WTC11 (cell line): ENCODE results near the gene MORN1. TPM values are rescaled to one million over a fixed set of nuclear protein-coding genes. Genes with fewer than 3 reads are reported as not detected.

Experiments
- ATAC-seq: fragments of 200-7000 bp; cut with Tn5 transposase; 2 replicates; pipeline ENCODE4 v1.10.0; 2021; ENCODE audit warnings: mild to moderate bottlenecking, moderate library complexity
- CTCF ChIA-PET: fragments of 300-600 bp; sonication (Branson Sonifier 250); formaldehyde crosslinking; loops from one replicate; lab custom pipeline; 2021; ENCODE audit warnings: antibody characterized with exemption; lab: Charles Lee
- POLR2A ChIA-PET: fragments of 350-600 bp; sonication (Branson Sonifier 250); formaldehyde crosslinking; loops from one replicate; lab custom pipeline; 2021; ENCODE audit warnings: antibody characterized with exemption; lab: Charles Lee
- DNase-seq: peaks from one replicate; pipeline ENCODE4 v3.0.0; 2021; ENCODE audit warnings: low spot score
- H3K27ac Mint-ChIP-seq: 2 replicates; pipeline ENCODE4 v1.8.0; 2021; ENCODE audit warnings: mixed read lengths
- H3K27me3 Mint-ChIP-seq: 2 replicates; pipeline ENCODE4 v1.8.0; 2021; ENCODE audit warnings: low read depth, mild to moderate bottlenecking, moderate library complexity, mixed read lengths
- H3K36me3 Mint-ChIP-seq: 2 replicates; pipeline ENCODE4 v1.8.0; 2021; ENCODE audit warnings: mixed read lengths
- H3K4me1 Mint-ChIP-seq: 2 replicates; pipeline ENCODE4 v1.8.0; 2022; ENCODE audit warnings: mixed read lengths
- H3K4me3 Mint-ChIP-seq: 2 replicates; pipeline ENCODE4 v1.8.0; 2021; ENCODE audit warnings: mild to moderate bottlenecking, moderate library complexity, mixed read lengths
- H3K9me3 Mint-ChIP-seq: 2 replicates; pipeline ENCODE4 v1.8.0; 2021; ENCODE audit warnings: mixed read lengths
- AFF4 ChIP-seq: sonication (generic); formaldehyde crosslinking; IDR thresholded peaks from 2 replicates; pipeline ENCODE4 v1.8.1; 2023; ENCODE audit warnings: mild to moderate bottlenecking, missing genetic modification reagents, borderline replicate concordance
- CBFB ChIP-seq: sonication (generic); formaldehyde crosslinking; IDR thresholded peaks from 2 replicates; pipeline ENCODE4 v1.8.1; 2022; ENCODE audit warnings: mild to moderate bottlenecking, low read depth, missing genetic modification reagents
- FOXK1 ChIP-seq: sonication (generic); formaldehyde crosslinking; IDR thresholded peaks from 2 replicates; pipeline ENCODE4 v1.8.0; 2022; ENCODE audit warnings: mild to moderate bottlenecking, moderate library complexity, missing genetic modification reagents
- KAT7 ChIP-seq: sonication (generic); formaldehyde crosslinking; IDR thresholded peaks from 2 replicates; pipeline ENCODE4 v1.8.1; 2023; ENCODE audit warnings: missing genetic modification reagents, mild to moderate bottlenecking, borderline replicate concordance
- NFYB ChIP-seq: sonication (generic); formaldehyde crosslinking; conservative IDR thresholded peaks from 2 replicates; pipeline ENCODE4 v1.8.0; 2022; ENCODE audit warnings: low read depth, missing genetic modification reagents
- NR3C1 ChIP-seq: sonication (generic); formaldehyde crosslinking; conservative IDR thresholded peaks from 2 replicates; pipeline ENCODE4 v1.8.1; 2023; ENCODE audit warnings: low read depth, mild to moderate bottlenecking, missing genetic modification reagents
- ZNF263 ChIP-seq: sonication (generic); formaldehyde crosslinking; IDR thresholded peaks from 2 replicates; pipeline ENCODE4 v1.8.1; 2022; ENCODE audit warnings: low read depth, mild to moderate bottlenecking, moderate library complexity, missing genetic modification reagents
- ZNF317 ChIP-seq: sonication (generic); formaldehyde crosslinking; IDR thresholded peaks from 2 replicates; pipeline ENCODE4 v1.8.1; 2023; ENCODE audit warnings: low read depth, mild to moderate bottlenecking, moderate library complexity, missing genetic modification reagents, borderline replicate concordance
- total RNA-seq: library from RNA; stranded (reverse); gene quantifications from 3 replicates; pipeline ENCODE4 v1.2.3, GENCODE V29; 2021
- TF ChIP-seq, protein P1 (sequence below): fragments of 250-450 bp; sonication (Bioruptor Pico); IDR thresholded peaks from 2 replicates; pipeline ENCODE4 v2.1.2; 2022; ENCODE audit warnings: mild to moderate bottlenecking, moderate library complexity
- TF ChIP-seq, protein P2 (sequence below): sonication (generic); formaldehyde crosslinking; IDR thresholded peaks from 2 replicates; pipeline ENCODE4 v1.8.0; 2022; ENCODE audit warnings: mild to moderate bottlenecking, missing genetic modification reagents
- TF ChIP-seq, protein P3 (sequence below): fragments of 250-450 bp; sonication (Bioruptor Pico); IDR thresholded peaks from 2 replicates; pipeline ENCODE4 v1.9.0; 2021; ENCODE audit warnings: mild to moderate bottlenecking, borderline replicate concordance
- TF ChIP-seq, protein P4 (sequence below): fragments of 250-450 bp; sonication (Bioruptor Pico); IDR thresholded peaks from 2 replicates; pipeline ENCODE4 v1.9.0; 2021; ENCODE audit warnings: mild to moderate bottlenecking
- TF ChIP-seq, protein P5 (sequence below): fragments of 250-450 bp; sonication (Bioruptor Pico); conservative IDR thresholded peaks from 2 replicates; pipeline ENCODE4 v1.9.0; 2021; ENCODE audit warnings: mild to moderate bottlenecking

The MORN1 gene
- total RNA-seq, 1 experiment from 2014 or later: 14.5 TPM

- TF ChIP-seq AFF4 (CRISPR knock-in tag): no peak
- no peak for TF ChIP-seq CBFB
- TF ChIP-seq, protein P1, sequence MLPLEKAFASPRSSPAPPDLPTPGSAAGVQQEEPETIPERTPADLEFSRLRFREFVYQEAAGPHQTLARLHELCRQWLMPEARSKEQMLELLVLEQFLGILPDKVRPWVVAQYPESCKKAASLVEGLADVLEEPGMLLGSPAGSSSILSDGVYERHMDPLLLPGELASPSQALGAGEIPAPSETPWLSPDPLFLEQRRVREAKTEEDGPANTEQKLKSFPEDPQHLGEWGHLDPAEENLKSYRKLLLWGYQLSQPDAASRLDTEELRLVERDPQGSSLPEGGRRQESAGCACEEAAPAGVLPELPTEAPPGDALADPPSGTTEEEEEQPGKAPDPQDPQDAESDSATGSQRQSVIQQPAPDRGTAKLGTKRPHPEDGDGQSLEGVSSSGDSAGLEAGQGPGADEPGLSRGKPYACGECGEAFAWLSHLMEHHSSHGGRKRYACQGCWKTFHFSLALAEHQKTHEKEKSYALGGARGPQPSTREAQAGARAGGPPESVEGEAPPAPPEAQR (CRISPR knock-in tag): no peak
- TF ChIP-seq, protein P2, sequence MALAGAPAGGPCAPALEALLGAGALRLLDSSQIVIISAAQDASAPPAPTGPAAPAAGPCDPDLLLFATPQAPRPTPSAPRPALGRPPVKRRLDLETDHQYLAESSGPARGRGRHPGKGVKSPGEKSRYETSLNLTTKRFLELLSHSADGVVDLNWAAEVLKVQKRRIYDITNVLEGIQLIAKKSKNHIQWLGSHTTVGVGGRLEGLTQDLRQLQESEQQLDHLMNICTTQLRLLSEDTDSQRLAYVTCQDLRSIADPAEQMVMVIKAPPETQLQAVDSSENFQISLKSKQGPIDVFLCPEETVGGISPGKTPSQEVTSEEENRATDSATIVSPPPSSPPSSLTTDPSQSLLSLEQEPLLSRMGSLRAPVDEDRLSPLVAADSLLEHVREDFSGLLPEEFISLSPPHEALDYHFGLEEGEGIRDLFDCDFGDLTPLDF (CRISPR knock-in tag): no peak
These were observed 36.6 kb downstream of the MORN1 start (continued) for GRCh38 chr1:2354511-2355372.

DNA sequence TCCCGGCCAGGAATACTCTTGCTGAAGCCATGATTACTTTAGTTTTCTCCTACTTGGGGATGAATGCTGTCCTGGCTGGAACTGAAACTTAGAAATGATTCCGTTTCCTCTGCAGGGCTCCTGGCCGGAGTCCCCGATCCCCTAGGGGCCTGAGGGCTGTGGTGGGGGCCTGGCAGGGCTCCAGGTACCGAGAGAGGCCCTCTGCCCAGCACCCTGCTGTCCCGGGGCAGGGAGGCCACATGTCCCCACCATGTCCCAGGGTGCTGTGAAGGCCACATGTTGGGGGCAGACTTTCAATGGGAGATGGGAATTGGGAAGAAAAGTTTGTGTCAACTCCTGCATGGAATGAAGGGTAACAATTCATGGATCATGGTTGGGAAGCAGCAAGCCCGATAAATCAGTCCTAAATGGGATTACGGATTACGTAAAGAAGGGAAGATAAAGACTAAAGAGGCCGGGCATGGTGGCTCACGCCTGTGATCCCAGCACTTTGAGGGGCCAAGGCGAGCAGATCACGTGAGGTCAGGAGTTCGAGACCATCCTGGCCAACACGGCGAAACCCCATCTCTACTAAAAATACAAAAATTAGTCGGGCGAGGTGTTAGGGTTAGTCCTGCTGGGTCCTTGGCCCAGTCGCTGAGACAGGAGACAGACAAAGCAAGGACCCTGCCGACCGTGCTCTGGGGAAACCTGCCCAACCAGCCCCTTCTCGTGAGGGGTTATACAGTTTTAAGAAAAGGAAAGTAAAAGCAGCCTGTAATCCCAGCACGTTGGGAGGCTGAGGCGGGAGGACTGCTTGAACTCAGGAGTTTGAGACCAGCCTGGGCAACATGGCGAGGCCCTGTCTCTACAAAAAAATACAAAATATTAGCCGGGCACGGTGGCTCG lies 37.6 kb downstream of the MORN1 start:
- Mint-ChIP-seq H3K36me3 (no peaks in the 10 kb centered on the region), H3K9me3 (no peaks in the 10 kb centered on the region), H3K4me1 (no peaks in the 10 kb centered on the region), H3K27ac (peak overlapping the region; percentile 58; the same call in 1 of the 2 replicates), H3K4me3 (no peak overlapping the region), H3K27me3 (no peaks in the 10 kb centered on the region)
- no peak for ATAC-seq
- DNase-seq: no peak
- CTCF ChIA-PET: no interaction called here
- POLR2A ChIA-PET: no interaction called here
- TF ChIP-seq, protein P3, sequence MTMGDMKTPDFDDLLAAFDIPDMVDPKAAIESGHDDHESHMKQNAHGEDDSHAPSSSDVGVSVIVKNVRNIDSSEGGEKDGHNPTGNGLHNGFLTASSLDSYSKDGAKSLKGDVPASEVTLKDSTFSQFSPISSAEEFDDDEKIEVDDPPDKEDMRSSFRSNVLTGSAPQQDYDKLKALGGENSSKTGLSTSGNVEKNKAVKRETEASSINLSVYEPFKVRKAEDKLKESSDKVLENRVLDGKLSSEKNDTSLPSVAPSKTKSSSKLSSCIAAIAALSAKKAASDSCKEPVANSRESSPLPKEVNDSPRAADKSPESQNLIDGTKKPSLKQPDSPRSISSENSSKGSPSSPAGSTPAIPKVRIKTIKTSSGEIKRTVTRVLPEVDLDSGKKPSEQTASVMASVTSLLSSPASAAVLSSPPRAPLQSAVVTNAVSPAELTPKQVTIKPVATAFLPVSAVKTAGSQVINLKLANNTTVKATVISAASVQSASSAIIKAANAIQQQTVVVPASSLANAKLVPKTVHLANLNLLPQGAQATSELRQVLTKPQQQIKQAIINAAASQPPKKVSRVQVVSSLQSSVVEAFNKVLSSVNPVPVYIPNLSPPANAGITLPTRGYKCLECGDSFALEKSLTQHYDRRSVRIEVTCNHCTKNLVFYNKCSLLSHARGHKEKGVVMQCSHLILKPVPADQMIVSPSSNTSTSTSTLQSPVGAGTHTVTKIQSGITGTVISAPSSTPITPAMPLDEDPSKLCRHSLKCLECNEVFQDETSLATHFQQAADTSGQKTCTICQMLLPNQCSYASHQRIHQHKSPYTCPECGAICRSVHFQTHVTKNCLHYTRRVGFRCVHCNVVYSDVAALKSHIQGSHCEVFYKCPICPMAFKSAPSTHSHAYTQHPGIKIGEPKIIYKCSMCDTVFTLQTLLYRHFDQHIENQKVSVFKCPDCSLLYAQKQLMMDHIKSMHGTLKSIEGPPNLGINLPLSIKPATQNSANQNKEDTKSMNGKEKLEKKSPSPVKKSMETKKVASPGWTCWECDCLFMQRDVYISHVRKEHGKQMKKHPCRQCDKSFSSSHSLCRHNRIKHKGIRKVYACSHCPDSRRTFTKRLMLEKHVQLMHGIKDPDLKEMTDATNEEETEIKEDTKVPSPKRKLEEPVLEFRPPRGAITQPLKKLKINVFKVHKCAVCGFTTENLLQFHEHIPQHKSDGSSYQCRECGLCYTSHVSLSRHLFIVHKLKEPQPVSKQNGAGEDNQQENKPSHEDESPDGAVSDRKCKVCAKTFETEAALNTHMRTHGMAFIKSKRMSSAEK (CRISPR knock-in tag): no peak
- TF ChIP-seq NR3C1 (CRISPR knock-in tag): no peak
- TF ChIP-seq, protein P4, sequence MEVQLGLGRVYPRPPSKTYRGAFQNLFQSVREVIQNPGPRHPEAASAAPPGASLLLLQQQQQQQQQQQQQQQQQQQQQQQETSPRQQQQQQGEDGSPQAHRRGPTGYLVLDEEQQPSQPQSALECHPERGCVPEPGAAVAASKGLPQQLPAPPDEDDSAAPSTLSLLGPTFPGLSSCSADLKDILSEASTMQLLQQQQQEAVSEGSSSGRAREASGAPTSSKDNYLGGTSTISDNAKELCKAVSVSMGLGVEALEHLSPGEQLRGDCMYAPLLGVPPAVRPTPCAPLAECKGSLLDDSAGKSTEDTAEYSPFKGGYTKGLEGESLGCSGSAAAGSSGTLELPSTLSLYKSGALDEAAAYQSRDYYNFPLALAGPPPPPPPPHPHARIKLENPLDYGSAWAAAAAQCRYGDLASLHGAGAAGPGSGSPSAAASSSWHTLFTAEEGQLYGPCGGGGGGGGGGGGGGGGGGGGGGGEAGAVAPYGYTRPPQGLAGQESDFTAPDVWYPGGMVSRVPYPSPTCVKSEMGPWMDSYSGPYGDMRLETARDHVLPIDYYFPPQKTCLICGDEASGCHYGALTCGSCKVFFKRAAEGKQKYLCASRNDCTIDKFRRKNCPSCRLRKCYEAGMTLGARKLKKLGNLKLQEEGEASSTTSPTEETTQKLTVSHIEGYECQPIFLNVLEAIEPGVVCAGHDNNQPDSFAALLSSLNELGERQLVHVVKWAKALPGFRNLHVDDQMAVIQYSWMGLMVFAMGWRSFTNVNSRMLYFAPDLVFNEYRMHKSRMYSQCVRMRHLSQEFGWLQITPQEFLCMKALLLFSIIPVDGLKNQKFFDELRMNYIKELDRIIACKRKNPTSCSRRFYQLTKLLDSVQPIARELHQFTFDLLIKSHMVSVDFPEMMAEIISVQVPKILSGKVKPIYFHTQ (CRISPR knock-in tag): no peak
- TF ChIP-seq ZNF263 (CRISPR knock-in tag): no peak
- TF ChIP-seq KAT7 (CRISPR knock-in tag): no peak
- no peak for TF ChIP-seq NFYB
- TF ChIP-seq ZNF317 (CRISPR knock-in tag): no peak
- TF ChIP-seq, protein P5, sequence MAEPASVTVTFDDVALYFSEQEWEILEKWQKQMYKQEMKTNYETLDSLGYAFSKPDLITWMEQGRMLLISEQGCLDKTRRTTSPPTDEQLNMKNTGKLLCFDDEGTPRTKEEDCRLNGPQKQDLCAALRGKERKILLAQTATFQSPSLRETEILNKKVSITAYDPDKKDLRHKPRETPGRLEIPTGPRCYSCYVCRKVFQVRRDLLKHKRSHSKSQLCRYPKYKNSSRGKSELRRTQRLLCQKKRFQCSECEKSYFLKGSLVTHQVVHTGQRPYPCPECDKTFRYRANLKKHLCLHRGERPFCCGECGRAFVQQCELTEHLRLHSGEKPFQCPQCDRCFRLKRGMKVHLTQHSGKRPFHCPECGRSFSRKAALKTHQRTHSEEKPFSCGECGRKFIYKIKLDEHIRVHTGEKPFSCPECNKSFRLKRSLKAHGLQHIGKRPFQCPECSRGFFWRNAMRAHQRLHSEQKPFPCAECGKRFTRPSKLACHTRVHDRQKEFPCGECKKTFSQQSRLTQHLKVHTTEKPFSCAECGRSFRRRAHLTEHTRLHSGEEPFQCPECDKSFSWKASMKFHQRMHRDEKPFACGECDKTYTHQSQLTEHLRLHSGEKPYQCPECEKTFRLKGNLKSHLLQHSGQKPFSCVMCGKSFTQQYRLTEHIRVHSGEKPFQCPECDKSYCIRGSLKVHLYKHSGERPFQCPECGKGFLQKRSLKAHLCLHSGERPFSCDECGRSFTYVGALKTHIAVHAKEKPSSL: no peak
- TF ChIP-seq FOXK1 (CRISPR knock-in tag): no peak
